GM23338 (cell line): ENCODE results near the gene EEPD1. TPM values are rescaled to one million over a fixed set of nuclear protein-coding genes. Genes with fewer than 3 reads are reported as not detected.
A peak's percentile ranks its signal among the peaks of the same experiment; 100 is the strongest.

ENCODE experiments used
- ATAC-seq: fragments of 200-7000 bp; cut with Tn5 transposase; 3 replicates; pipeline ENCODE4 v1.9.1; 2020
- DNase-seq: peaks from one replicate; pipeline ENCODE4 v3.0.0-alpha.2; 2015; ENCODE audit warnings: low spot score
- H2AFZ ChIP-seq: fragments of 200-600 bp; sonication (generic); 2 replicates; pipeline ENCODE4 v1.8.0; 2016; ENCODE audit warnings: antibody characterized with exemption, mild to moderate bottlenecking, moderate library complexity
- H3F3A ChIP-seq: fragments of 200-600 bp; sonication (generic); replicated peaks from 2 replicates; pipeline ENCODE4 v1.8.0; 2017; ENCODE audit warnings: antibody characterized with exemption, mixed run types, low read depth
- H3K27ac ChIP-seq: fragments of 200-600 bp; sonication (generic); 2 replicates; pipeline ENCODE4 v1.6.1; 2016; ENCODE audit warnings: low read depth
- H3K27me3 ChIP-seq: fragments of 200-600 bp; sonication (generic); 2 replicates; pipeline ENCODE4 v1.8.0; 2016; ENCODE audit warnings: mild to moderate bottlenecking, mixed run types, moderate library complexity; ENCODE audit not compliant: insufficient read depth
- H3K36me3 ChIP-seq: fragments of 200-600 bp; sonication (generic); 2 replicates; pipeline ENCODE4 v1.8.0; 2016; ENCODE audit warnings: mild to moderate bottlenecking; ENCODE audit not compliant: insufficient read depth
- H3K4me1 ChIP-seq: fragments of 200-600 bp; sonication (generic); 2 replicates; pipeline ENCODE4 v1.8.0; 2016; ENCODE audit warnings: mild to moderate bottlenecking, moderate library complexity; ENCODE audit not compliant: insufficient read depth
- H3K4me2 ChIP-seq: fragments of 200-600 bp; sonication (generic); 2 replicates; pipeline ENCODE4 v1.7.1; 2017; ENCODE audit warnings: mixed run types
- H3K4me3 ChIP-seq: fragments of 200-600 bp; sonication (generic); 2 replicates; pipeline ENCODE4 v1.6.1; 2016; ENCODE audit warnings: mixed run types
- H3K79me2 ChIP-seq: fragments of 200-600 bp; sonication (generic); replicated peaks from 2 replicates; pipeline ENCODE4 v1.8.0; 2017; ENCODE audit warnings: mild to moderate bottlenecking; ENCODE audit not compliant: insufficient read depth
- H3K9me2 ChIP-seq: fragments of 200-600 bp; sonication (generic); 2 replicates; pipeline ENCODE4 v1.8.0; 2017; ENCODE audit not compliant: insufficient read depth
- H4K20me1 ChIP-seq: fragments of 200-600 bp; sonication (generic); replicated peaks from 2 replicates; pipeline ENCODE4 v1.8.0; 2017; ENCODE audit warnings: mild to moderate bottlenecking; ENCODE audit not compliant: insufficient read depth
- H3K27ac Mint-ChIP-seq: 2 replicates; pipeline ENCODE4 v1.8.0; 2020; ENCODE audit warnings: inconsistent platforms, mild to moderate bottlenecking, moderate library complexity, mixed read lengths
- H3K27me3 Mint-ChIP-seq: 3 replicates; pipeline ENCODE4 v1.8.0; 2022; ENCODE audit warnings: low read depth, mild to moderate bottlenecking, moderate library complexity, mixed read lengths, inconsistent platforms; ENCODE audit not compliant: insufficient read depth, poor library complexity
- H3K36me3 Mint-ChIP-seq: 3 replicates; pipeline ENCODE4 v1.8.0; 2021; ENCODE audit warnings: low read depth, mild to moderate bottlenecking, inconsistent platforms, moderate library complexity, mixed read lengths
- H3K4me1 Mint-ChIP-seq: 3 replicates; pipeline ENCODE4 v1.8.0; 2020; ENCODE audit warnings: mild to moderate bottlenecking, inconsistent platforms, mixed read lengths
- H3K4me3 Mint-ChIP-seq: 3 replicates; pipeline ENCODE4 v1.8.0; 2021; ENCODE audit warnings: moderate library complexity, mild to moderate bottlenecking, inconsistent platforms, mixed read lengths
- H3K9me3 Mint-ChIP-seq: 3 replicates; pipeline ENCODE4 v1.8.0; 2020; ENCODE audit warnings: moderate library complexity, mild to moderate bottlenecking, inconsistent platforms, mixed read lengths
- CREB1 ChIP-seq: fragments of 250-450 bp; sonication (Bioruptor Pico); IDR thresholded peaks from 2 replicates; pipeline ENCODE4 v1.5.0; 2020; ENCODE audit warnings: low read depth, mild to moderate bottlenecking, moderate library complexity
- CTCF ChIP-seq, 2 experiments: fragments of 200-600 bp in 1 of 2; sonication (generic) in 1 of 2; conservative IDR thresholded peaks; 2 replicates each; pipeline versions ENCODE4 v1.5.1 to v1.6.1; 2016 to 2017; ENCODE audit warnings: antibody characterized with exemption in 2 of 2, low read depth in 2 of 2, mild to moderate bottlenecking in 2 of 2, moderate library complexity in 1 of 2
- NANOG ChIP-seq: IDR thresholded peaks from 2 replicates; pipeline ENCODE4 v1.6.1; 2016; ENCODE audit warnings: antibody characterized with exemption, borderline replicate concordance
- ZNF114 ChIP-seq: fragments of 250-450 bp; sonication (Bioruptor Pico); IDR thresholded peaks from 2 replicates; pipeline ENCODE4 v1.5.0; 2020; ENCODE audit warnings: mild to moderate bottlenecking, moderate library complexity
- ZNF331 ChIP-seq: fragments of 250-450 bp; sonication (Bioruptor Pico); IDR thresholded peaks from 2 replicates; pipeline ENCODE4 v1.5.0; 2020; ENCODE audit warnings: low read depth, mild to moderate bottlenecking, moderate library complexity
- polyA plus RNA-seq: library from polyadenylated mRNA; unstranded; fragments of >200 nt; fragmentation: Nextera tagmentation; extraction: Ambion mirVana; gene quantifications from 2 replicates; pipeline ENCODE4 v1.2.1, GENCODE V29; 2016
- total RNA-seq: library from RNA; depleted of rRNA; stranded (reverse); fragments of >200 nt; shearing (Covaris generic); gene quantifications from 2 replicates; pipeline ENCODE4 v1.2.3, GENCODE V29; 2014

The EEPD1 gene
- total and polyA plus RNA-seq, 2 experiments from 2014 or later, result 4.1 to 17.1 TPM

- Histone ChIP-seq H4K20me1 (no peaks in the 10 kb centered on the region; the same call in 1 of the 2 replicates), H3K4me2 (no peak overlapping the region), H3K4me3 (no peak overlapping the region), H3K27me3 (no peaks in the 10 kb centered on the region), H3K4me1 (peaks cover 6% of the 10 kb centered on the region; the same call in 1 of the 2 replicates), H3K36me3 (no peaks in the 10 kb centered on the region), H3K9me2 (no peaks in the 10 kb centered on the region), H3K79me2 (no peaks in the 10 kb centered on the region), H2AFZ (no peak overlapping the region), H3F3A (no peaks in the 10 kb centered on the region), H3K27ac (no peak overlapping the region)
- H3K36me3 Mint-ChIP-seq, result no peaks in the 10 kb centered on the region
- no peak for DNase-seq
- no peaks in the 10 kb centered on the region for H3K9me3 Mint-ChIP-seq
- peak overlapping the region; percentile 66 for H3K27ac Mint-ChIP-seq
- H3K27me3 Mint-ChIP-seq, result peaks cover 2% of the 10 kb centered on the region
- H3K4me3 Mint-ChIP-seq, result no peak overlapping the region
- H3K4me1 Mint-ChIP-seq, result peaks cover 51% of the 10 kb centered on the region
- ATAC-seq, result peak; percentile 55
- TF ChIP-seq CTCF (conservative IDR thresholded peaks at IDR 0.05; ENCODE audit: low read depth in 2 of 2), result no peak
- TF ChIP-seq ZNF331, result no peak
- no peak for TF ChIP-seq ZNF114 (CRISPR knock-in tag)
- no peak for TF ChIP-seq CREB1 (CRISPR knock-in tag)
Measured at GRCh38 chr7:36207451-36208291, 54.6 kb downstream of the EEPD1 start.

GRCh38 chr7:36208426-36208825, 55.4 kb downstream of the EEPD1 start:
- Mint-ChIP-seq H3K4me1 (peaks cover 44% of the 10 kb centered on the region), H3K9me3 (no peaks in the 10 kb centered on the region), H3K36me3 (peaks cover 3% of the 10 kb centered on the region; the same call in 2 of the 3 replicates), H3K27me3 (peaks cover 5% of the 10 kb centered on the region), H3K27ac (no peak overlapping the region; the same call in 1 of the 2 replicates), H3K4me3 (no peak overlapping the region)
- Histone ChIP-seq H3K4me2 (no peak overlapping the region), H3K27me3 (no peaks in the 10 kb centered on the region), H2AFZ (no peak overlapping the region), H3K4me1 (peaks cover 6% of the 10 kb centered on the region; the same call in 1 of the 2 replicates), H3K9me2 (no peaks in the 10 kb centered on the region), H4K20me1 (no peaks in the 10 kb centered on the region; the same call in 1 of the 2 replicates), H3K36me3 (no peaks in the 10 kb centered on the region), H3F3A (no peaks in the 10 kb centered on the region), H3K27ac (no peak overlapping the region), H3K79me2 (no peaks in the 10 kb centered on the region), H3K4me3 (no peak overlapping the region)
- no peak for DNase-seq
- ATAC-seq, result no peak
- TF ChIP-seq CREB1 (CRISPR knock-in tag) (no peak), NANOG (no peak)
